ENCODE measurements around the gene TBC1D16. TPM values are rescaled to one million over a fixed set of nuclear protein-coding genes. Genes with fewer than 3 reads are reported as not detected.
A peak's percentile ranks its signal among the peaks of the same experiment; 100 is the strongest.

TBC1D16 gene
- total RNA-seq, 1 experiment from 2014 or later: 55.4 TPM

DNA sequence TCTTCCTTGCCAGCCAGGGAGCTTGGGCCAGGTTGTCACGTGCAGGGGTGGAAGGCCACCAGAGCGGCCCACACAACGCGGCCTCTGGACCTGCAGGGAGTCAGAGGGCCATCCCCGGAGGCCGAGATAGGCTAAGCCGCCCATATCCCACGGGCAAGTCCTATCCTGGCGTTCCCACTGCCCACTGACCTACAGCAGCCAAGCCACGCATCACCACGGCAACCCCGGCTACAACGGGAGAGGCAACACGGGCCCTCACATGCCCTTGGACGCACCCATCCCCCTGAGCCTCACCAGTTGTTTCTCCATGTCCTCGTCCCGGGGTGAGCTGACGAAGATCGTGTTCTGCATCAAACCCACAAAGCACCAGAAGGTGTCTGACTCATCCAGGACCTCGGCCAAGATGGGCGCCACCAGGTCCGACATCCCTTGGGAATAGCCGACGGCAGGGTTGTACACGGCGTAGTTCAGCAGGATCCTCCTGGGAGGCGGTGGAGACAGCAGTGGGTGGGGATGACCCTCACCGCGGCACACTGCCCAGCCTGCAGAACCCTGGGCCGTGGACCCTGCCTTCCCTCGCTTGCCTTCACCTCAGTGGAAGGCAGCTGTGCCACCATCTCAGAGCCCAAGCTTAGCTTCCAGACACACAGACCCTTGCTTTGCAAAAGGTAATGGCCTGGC, 88.2 kb downstream of the TBC1D16 start:
- H3K36me3 ChIP-seq (ENCODE audit: control insufficient read depth, insufficient read depth, low read length): no peaks in the 10 kb centered on the region; the same call in none of the 2 replicates
- Mint-ChIP-seq H3K4me1 (ENCODE audit: low read depth, unreplicated experiment) (peaks cover 18% of the 10 kb centered on the region), H3K27ac (ENCODE audit: unreplicated experiment) (no peak overlapping the region), H3K36me3 (ENCODE audit: insufficient read depth, unreplicated experiment) (peaks cover 23% of the 10 kb centered on the region), H3K4me3 (ENCODE audit: unreplicated experiment) (no peak overlapping the region), H3K9me3 (ENCODE audit: unreplicated experiment) (no peaks in the 10 kb centered on the region), H3K27me3 (ENCODE audit: insufficient read depth, unreplicated experiment) (no peaks in the 10 kb centered on the region)
- no peak overlapping the region for H3K4me3 ChIP-seq (ENCODE audit: low read depth, low read length)
- TF ChIP-seq CTCF (IDR thresholded peaks at IDR 0.05; ENCODE audit: insufficient read depth in 1 of 2, low read depth in 1 of 2, low read length in 1 of 2, severe bottlenecking in 1 of 2, unreplicated experiment in 1 of 2): no peak
- CTCF ChIA-PET: no interaction called here
- H3K27me3 ChIP-seq (replicated peaks; ENCODE audit: control insufficient read depth, insufficient read depth, low read length): no peaks in the 10 kb centered on the region
- intact Hi-C loops (cut with micrococcal nuclease; ENCODE audit: unreplicated experiment): no loop called here
- peak in 1 of 2 experiments; percentile 30 for DNase-seq
- no TSS peak for BruUV-seq (replicated peaks)
- POLR2A ChIA-PET: interaction anchor here (0.5 kb wide), 1 partner anchor 44 kb away, joined by 5 read pairs; no protein-coding TSS in a partner anchor
- peaks cover 29% of the 10 kb centered on the region for H3K4me1 ChIP-seq
- H3K9me3 ChIP-seq: no peaks in the 10 kb centered on the region

- DNase-seq: no peak
- CTCF ChIA-PET: interaction anchor here (0.5 kb wide), 1 partner anchor 22 kb away, joined by 6 read pairs; no protein-coding TSS in a partner anchor
- Histone ChIP-seq H3K27me3 (replicated peaks; ENCODE audit: control insufficient read depth, insufficient read depth, low read length) (no peaks in the 10 kb centered on the region), H3K4me1 (peaks cover 20% of the 10 kb centered on the region), H3K9me3 (no peaks in the 10 kb centered on the region), H3K36me3 (ENCODE audit: control insufficient read depth, insufficient read depth, low read length) (no peaks in the 10 kb centered on the region; the same call in none of the 2 replicates), H3K4me3 (ENCODE audit: low read depth, low read length) (no peak overlapping the region)
- no peak for TF ChIP-seq CTCF (IDR thresholded peaks at IDR 0.05; ENCODE audit: insufficient read depth in 1 of 2, low read depth in 1 of 2, low read length in 1 of 2, severe bottlenecking in 1 of 2, unreplicated experiment in 1 of 2)
- no peaks in the 10 kb centered on the region for H3K27me3 Mint-ChIP-seq (ENCODE audit: insufficient read depth, unreplicated experiment)
- H3K27ac Mint-ChIP-seq (ENCODE audit: unreplicated experiment): no peak overlapping the region
- intact Hi-C loops (cut with micrococcal nuclease; ENCODE audit: unreplicated experiment): no loop called here
- H3K9me3 Mint-ChIP-seq (ENCODE audit: unreplicated experiment): no peaks in the 10 kb centered on the region
- no peak overlapping the region for H3K4me3 Mint-ChIP-seq (ENCODE audit: unreplicated experiment)
- H3K36me3 Mint-ChIP-seq (ENCODE audit: insufficient read depth, unreplicated experiment): peaks cover 15% of the 10 kb centered on the region
- no TSS peak for BruUV-seq (replicated peaks)
- POLR2A ChIA-PET: no interaction called here
- H3K4me1 Mint-ChIP-seq (ENCODE audit: low read depth, unreplicated experiment): peaks cover 17% of the 10 kb centered on the region
Observed at GRCh38 chr17:79946352-79947231, 89.1 kb downstream of the TBC1D16 start.

GRCh38 chr17:79945591-79946255, 89.9 kb downstream of the TBC1D16 start:
- no peak for DNase-seq
- ChIA-PET POLR2A (no interaction called here), CTCF (interaction anchor here (0.5 kb wide), 1 partner anchor 23 kb away, joined by 6 read pairs; no protein-coding TSS in a partner anchor)
- Histone ChIP-seq H3K4me1 (peaks cover 12% of the 10 kb centered on the region), H3K9me3 (no peaks in the 10 kb centered on the region), H3K36me3 (ENCODE audit: control insufficient read depth, insufficient read depth, low read length) (no peaks in the 10 kb centered on the region; the same call in none of the 2 replicates), H3K4me3 (ENCODE audit: low read depth, low read length) (no peak overlapping the region), H3K27me3 (replicated peaks; ENCODE audit: control insufficient read depth, insufficient read depth, low read length) (no peaks in the 10 kb centered on the region)
- Mint-ChIP-seq H3K36me3 (ENCODE audit: insufficient read depth, unreplicated experiment) (peaks cover 15% of the 10 kb centered on the region), H3K4me1 (ENCODE audit: low read depth, unreplicated experiment) (peaks cover 9% of the 10 kb centered on the region), H3K27me3 (ENCODE audit: insufficient read depth, unreplicated experiment) (no peaks in the 10 kb centered on the region), H3K9me3 (ENCODE audit: unreplicated experiment) (no peaks in the 10 kb centered on the region), H3K4me3 (ENCODE audit: unreplicated experiment) (no peak overlapping the region), H3K27ac (ENCODE audit: unreplicated experiment) (no peak overlapping the region)
- no TSS peak for BruUV-seq (replicated peaks)
- TF ChIP-seq CTCF (IDR thresholded peaks at IDR 0.05; ENCODE audit: insufficient read depth in 1 of 2, low read depth in 1 of 2, low read length in 1 of 2, severe bottlenecking in 1 of 2, unreplicated experiment in 1 of 2): no peak
- intact Hi-C loops (cut with micrococcal nuclease; ENCODE audit: unreplicated experiment): no loop called here
